H1 (cell line): ENCODE measurements around the gene RDH14. TPM values are rescaled to one million over a fixed set of nuclear protein-coding genes. Genes with fewer than 3 reads are reported as not detected.

Source experiments
- CTCF ChIA-PET: fragments of 300-600 bp; sonication (Branson Sonifier 250); formaldehyde crosslinking; loops from one replicate; lab custom pipeline; 2021; ENCODE audit not compliant: partially characterized antibody; lab: Charles Lee
- POLR2A ChIA-PET: fragments of 300-600 bp; sonication (Branson Sonifier 250); formaldehyde crosslinking; loops from one replicate; lab custom pipeline; 2021; ENCODE audit warnings: inconsistent platforms; ENCODE audit not compliant: partially characterized antibody; lab: Charles Lee
- DNase-seq, 2 experiments: peaks; one replicate each; pipeline versions ENCODE4 v3.0.0 to v3.0.0-alpha.2; 2010 to 2022; ENCODE audit warnings: low spot score in 2 of 2, low read depth in 1 of 2, mixed read lengths in 1 of 2
- FAIRE-seq: peaks from 2 replicates; lab custom pipeline; 2011; peaks lifted over from hg19 to GRCh38; lab: Jason Lieb, UNC
- H2AFZ ChIP-seq: 2 replicates; pipeline ENCODE4 v1.8.1; 2012; ENCODE audit warnings: low read length, inconsistent platforms
- H2AK5ac ChIP-seq: 2 replicates; pipeline ENCODE4 v1.6.1; 2013; ENCODE audit warnings: low read depth, low read length
- H2BK120ac ChIP-seq: replicated peaks from 2 replicates; pipeline ENCODE3; 2013; ENCODE audit warnings: low read depth, low read length, inconsistent platforms
- H2BK12ac ChIP-seq: 2 replicates; pipeline ENCODE4 v1.6.1; 2013; ENCODE audit warnings: low read depth, low read length
- H2BK15ac ChIP-seq: 2 replicates; pipeline ENCODE4 v1.6.1; 2013; ENCODE audit warnings: low read length
- H2BK20ac ChIP-seq: 2 replicates; pipeline ENCODE4 v1.6.1; 2013; ENCODE audit warnings: low read length
- H2BK5ac ChIP-seq: 2 replicates; pipeline ENCODE4 v1.6.1; 2013; ENCODE audit warnings: low read depth, low read length
- H3K14ac ChIP-seq: 2 replicates; pipeline ENCODE4 v1.6.1; 2013; ENCODE audit warnings: inconsistent platforms; ENCODE audit not compliant: insufficient read length
- H3K18ac ChIP-seq: 2 replicates; pipeline ENCODE4 v1.6.1; 2013; ENCODE audit warnings: low read length; ENCODE audit errors: extremely low read depth
- H3K23ac ChIP-seq: 2 replicates; pipeline ENCODE4 v1.6.1; 2013; ENCODE audit warnings: inconsistent platforms; ENCODE audit not compliant: insufficient read length
- H3K23me2 ChIP-seq: 2 replicates; pipeline ENCODE4 v1.6.1; 2013; ENCODE audit warnings: low read depth, low read length
- H3K27ac ChIP-seq: 2 replicates; pipeline ENCODE4 v1.6.1; 2011; ENCODE audit warnings: low read depth, low read length, inconsistent platforms
- H3K27me3 ChIP-seq, 4 experiments: replicated peaks in 1 of 4; 1 replicate in 1 of 4; 2 replicates in 3 of 4; pipeline versions ENCODE4 v1.6.1 to v1.8.1; 2011 to 2013; ENCODE audit warnings: low read length in 3 of 4, mild to moderate bottlenecking in 3 of 4, inconsistent platforms in 2 of 4, mixed read lengths in 2 of 4, moderate library complexity in 1 of 4; ENCODE audit not compliant: control insufficient read depth in 3 of 4, insufficient read depth in 3 of 4; ENCODE audit errors: extremely low read depth in 1 of 4
- H3K36me3 ChIP-seq, 4 experiments: 2 replicates each; pipeline versions ENCODE4 v1.6.1 to v1.8.1; 2011 to 2013; ENCODE audit warnings: mild to moderate bottlenecking in 4 of 4, low read length in 3 of 4, moderate library complexity in 2 of 4, control low read depth in 1 of 4, inconsistent platforms in 1 of 4; ENCODE audit not compliant: insufficient read depth in 4 of 4, control insufficient read depth in 2 of 4
- H3K4ac ChIP-seq: replicated peaks from 2 replicates; pipeline ENCODE3; 2013; ENCODE audit warnings: low read length, low read depth, mixed read lengths, inconsistent platforms; ENCODE audit not compliant: insufficient read length
- H3K4me1 ChIP-seq, 4 experiments: replicated peaks in 1 of 4; 1 replicate in 1 of 4; 2 replicates in 3 of 4; pipeline versions ENCODE4 v1.6.1 to v1.8.1; 2011 to 2013; ENCODE audit warnings: low read length in 3 of 4, inconsistent platforms in 2 of 4, mixed read lengths in 1 of 4; ENCODE audit not compliant: insufficient read depth in 4 of 4, control insufficient read depth in 3 of 4
- H3K4me2 ChIP-seq, 2 experiments: 2 replicates each; pipeline versions ENCODE4 v1.6.1 to v1.8.1; 2011 to 2013; ENCODE audit warnings: low read depth in 2 of 2, low read length in 2 of 2, control low read depth in 1 of 2, inconsistent platforms in 1 of 2, mild to moderate bottlenecking in 1 of 2; ENCODE audit not compliant: insufficient read depth in 1 of 2
- H3K4me3 ChIP-seq, 4 experiments: fragments of 200-600, 300-600 bp in 1 of 4; sonication (generic), shearing (Covaris generic), sonication (Bioruptor Twin) in 1 of 4; 2 replicates each; pipeline versions ENCODE4 v1.5.1 to v1.8.1; 2011 to 2016; ENCODE audit warnings: low read length in 4 of 4, low read depth in 3 of 4, control low read depth in 2 of 4, inconsistent platforms in 2 of 4, mild to moderate bottlenecking in 2 of 4, mixed read lengths in 1 of 4, moderate library complexity in 1 of 4; ENCODE audit not compliant: insufficient read depth in 2 of 4; ENCODE audit errors: extremely low read depth in 1 of 4
- H3K56ac ChIP-seq: replicated peaks from 2 replicates; pipeline ENCODE3; 2013; ENCODE audit warnings: low read depth, mild to moderate bottlenecking, mixed read lengths, low read length, inconsistent platforms; ENCODE audit not compliant: insufficient read length
- H3K79me1 ChIP-seq: 2 replicates; pipeline ENCODE4 v1.6.1; 2013; ENCODE audit warnings: low read depth, low read length, control low read depth
- H3K79me2 ChIP-seq, 2 experiments: 2 replicates each; pipeline versions ENCODE4 v1.6.1 to v1.8.1; 2012 to 2013; ENCODE audit warnings: low read length in 2 of 2, mild to moderate bottlenecking in 2 of 2, inconsistent platforms in 1 of 2; ENCODE audit not compliant: insufficient read depth in 2 of 2, control insufficient read depth in 1 of 2
- H3K9ac ChIP-seq, 4 experiments: replicated peaks in 1 of 4; 1 replicate in 1 of 4; 2 replicates in 3 of 4; pipeline versions ENCODE4 v1.6.1 to v1.8.1; 2011 to 2013; ENCODE audit warnings: low read depth in 3 of 4, low read length in 3 of 4, control low read depth in 2 of 4, mild to moderate bottlenecking in 2 of 4, moderate library complexity in 2 of 4, inconsistent platforms in 1 of 4; ENCODE audit errors: extremely low read depth in 1 of 4
- H3K9me3 ChIP-seq, 2 experiments: 2 replicates each; pipeline versions ENCODE4 v1.6.1 to v1.8.1; 2012 to 2013; ENCODE audit warnings: mild to moderate bottlenecking in 2 of 2, moderate library complexity in 2 of 2, control low read depth in 1 of 2, inconsistent platforms in 1 of 2, low read depth in 1 of 2, low read length in 1 of 2, mixed read lengths in 1 of 2; ENCODE audit not compliant: insufficient read depth in 2 of 2
- H4K20me1 ChIP-seq, 2 experiments: replicated peaks in 1 of 2; 2 replicates each; pipeline versions ENCODE3 to v1.8.1; 2011 to 2013; ENCODE audit warnings: inconsistent platforms in 2 of 2, low read length in 2 of 2, mild to moderate bottlenecking in 1 of 2; ENCODE audit not compliant: insufficient read depth in 2 of 2, control insufficient read depth in 1 of 2
- H4K5ac ChIP-seq: 2 replicates; pipeline ENCODE4 v1.6.1; 2013; ENCODE audit warnings: low read length, low read depth, mixed read lengths, inconsistent platforms; ENCODE audit not compliant: insufficient read length
- H4K8ac ChIP-seq: 2 replicates; pipeline ENCODE4 v1.8.0; 2013; ENCODE audit warnings: mild to moderate bottlenecking, moderate library complexity, low read length, inconsistent platforms; ENCODE audit not compliant: insufficient read depth; ENCODE audit errors: extremely low read depth
- H4K91ac ChIP-seq: replicated peaks from 2 replicates; pipeline ENCODE3; 2013; ENCODE audit warnings: low read length, mixed read lengths, inconsistent platforms; ENCODE audit not compliant: insufficient read length
- CEBPB ChIP-seq: IDR thresholded peaks from 2 replicates; pipeline ENCODE4 v1.6.1; 2012; ENCODE audit warnings: low read depth, low read length
- CREB1 ChIP-seq: IDR thresholded peaks from 2 replicates; pipeline ENCODE4 v1.6.1; 2012; ENCODE audit warnings: inconsistent platforms
- EGR1 ChIP-seq: IDR thresholded peaks from 2 replicates; pipeline ENCODE4 v1.6.1; 2011; ENCODE audit warnings: low read depth, low read length, borderline replicate concordance
- EZH2 ChIP-seq: fragments of 200-600 bp; sonication (generic); IDR thresholded peaks from 2 replicates; pipeline ENCODE4 v1.7.1; 2012; ENCODE audit warnings: low read depth, mild to moderate bottlenecking, moderate library complexity, low read length, inconsistent platforms; ENCODE audit not compliant: severe bottlenecking
- JUND ChIP-seq: IDR thresholded peaks from 2 replicates; pipeline ENCODE4 v1.6.1; 2011; ENCODE audit warnings: mild to moderate bottlenecking, improper control_type of control experiment, low read length
- KDM5A ChIP-seq: fragments of 200-600 bp; IDR thresholded peaks from 2 replicates; pipeline ENCODE4 v1.7.1; 2012; ENCODE audit warnings: mild to moderate bottlenecking, low read length, inconsistent platforms, mixed read lengths
- SIX5 ChIP-seq: IDR thresholded peaks from 2 replicates; pipeline ENCODE4 v1.6.1; 2011; ENCODE audit warnings: mild to moderate bottlenecking, low read depth, low read length
- TAF1 ChIP-seq: IDR thresholded peaks from 2 replicates; pipeline ENCODE4 v1.6.1; 2011; ENCODE audit warnings: mild to moderate bottlenecking, low read depth, low read length
- TEAD4 ChIP-seq: IDR thresholded peaks from 2 replicates; pipeline ENCODE4 v1.6.1; 2012; ENCODE audit warnings: low read depth, low read length, inconsistent platforms, mixed read lengths
- WGBS, 2 experiments: shearing (Covaris generic) in 1 of 2; methylation state at CpG; one replicate each; pipeline versions ENCODE4 v1.1.6 to v1.1.7; 2013 to 2015; ENCODE audit warnings: low lambda C conversion rate in 2 of 2, mixed read lengths in 2 of 2, inconsistent platforms in 1 of 2, low coverage in 1 of 2, missing lambda C conversion rate in 1 of 2; ENCODE audit not compliant: insufficient replicate concordance in 2 of 2, insufficient coverage in 1 of 2, insufficient read length in 1 of 2; ENCODE audit errors: extremely low coverage in 1 of 2, missing lambda C conversion rate in 1 of 2; 5-methylcytosine and 5-hydroxymethylcytosine counted together
- polyA plus RNA-seq, 7 experiments: library from polyadenylated mRNA; depleted of rRNA in 3 of 7; stranded (reverse) in 5 of 7; unstranded in 2 of 7; fragments of >200 nt in 5 of 7; fragments of 200-250 nt in 2 of 7; gene quantifications; 1 replicate in 5 of 7; 2 replicates in 1 of 7; 4 replicates in 1 of 7; pipeline versions ENCODE4 v1.2.1 to v1.2.3, GENCODE V29; 2011 to 2013; ENCODE audit warnings: missing spikeins in 2 of 7, mixed read lengths in 2 of 7
- total RNA-seq: library from RNA; stranded (reverse); fragmentation: NEBNext Ultra II Directional; extraction: Animal tissue kit (Norgen Biotek cat#: 25700); gene quantifications from 2 replicates; pipeline ENCODE4 v1.2.1, GENCODE V29; 2021
- TF ChIP-seq, protein P1 (sequence below): IDR thresholded peaks from 2 replicates; pipeline ENCODE4 v1.6.1; 2011; ENCODE audit warnings: low read length, improper control_type of control experiment

The RDH14 gene
- total and polyA plus RNA-seq, 2 of the 8 experiments (the other 6 are each of a cell fraction or from before 2014, with no cell fraction given) = 14.7 to 23.6 TPM

DNA sequence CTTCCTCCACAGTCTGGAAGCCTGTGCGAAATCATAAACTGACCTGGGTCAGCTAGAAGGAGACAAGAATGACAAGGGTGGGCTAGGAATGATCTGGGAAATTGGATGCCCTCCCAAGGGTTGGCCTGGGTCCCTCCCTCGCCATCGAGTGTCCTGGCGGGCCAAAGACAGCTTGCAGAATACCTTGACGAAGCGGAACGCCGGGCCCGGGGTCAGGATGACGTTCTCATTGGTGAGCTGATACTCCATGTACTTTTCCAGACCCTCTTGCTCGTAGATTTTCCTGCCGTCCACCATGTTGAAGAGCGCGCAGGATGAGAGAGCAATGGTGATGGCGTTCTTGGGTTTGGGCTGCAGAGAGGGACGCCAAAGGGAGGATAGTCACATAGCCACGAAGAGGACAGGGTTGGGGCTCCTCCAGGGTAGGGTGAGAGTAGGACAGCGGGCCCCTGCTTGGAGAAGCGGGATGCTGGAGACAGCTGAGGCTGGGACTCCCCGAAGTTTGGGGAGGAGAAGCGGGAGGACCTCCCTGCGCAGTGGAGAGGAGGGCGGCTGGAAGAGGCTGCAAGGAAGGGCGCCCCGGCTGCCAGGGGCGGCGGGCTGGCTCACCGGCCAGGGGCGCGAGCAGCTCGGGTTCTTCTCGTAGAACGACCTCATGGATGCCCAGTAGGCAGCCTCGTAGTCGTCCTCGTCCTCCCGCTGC lies 23.6 kb upstream of the RDH14 start:
- Histone ChIP-seq H3K27ac (no peak overlapping the region), H2BK120ac (no peak overlapping the region), H3K18ac (no peak overlapping the region), H3K4me2 (no peak overlapping the region), H2BK12ac (no peak overlapping the region), H3K79me1 (no peaks in the 10 kb centered on the region), H2BK5ac (no peak overlapping the region), H3K4me1 (no peaks in the 10 kb centered on the region), H3K79me2 (no peaks in the 10 kb centered on the region), H4K5ac (no peak overlapping the region), H4K91ac (no peak overlapping the region), H3K23ac (no peak overlapping the region), H3K23me2 (no peaks in the 10 kb centered on the region), H3K56ac (no peak overlapping the region), H2AK5ac (no peak overlapping the region), H3K14ac (no peak overlapping the region), H3K9me3 (peaks cover 0 to 2% of the 10 kb centered on the region in 2 experiments; a peak in 2 of 4 replicates), H4K20me1 (no peaks in the 10 kb centered on the region), H2AFZ (no peak overlapping the region), H3K36me3 (no peaks in the 10 kb centered on the region), H3K27me3 (no peaks in the 10 kb centered on the region), H3K9ac (no peak overlapping the region), H3K4ac (no peak overlapping the region), H2BK20ac (no peak overlapping the region), H2BK15ac (no peak overlapping the region), H4K8ac (no peak overlapping the region; the same call in 1 of the 2 replicates), H3K4me3 (no peak overlapping the region)
- CTCF ChIA-PET = interaction anchor here (0.9 to 1.5 kb wide), 3 partner anchors 9 to 106 kb away, joined by 3 read pairs; no protein-coding TSS in a partner anchor
- FAIRE-seq = no peak
- POLR2A ChIA-PET = no interaction called here
- WGBS, 2 experiments = 94% methylated on average over 21 of the region's 37 CpGs; no CpG with 5 or more reads in 1 of the 2 experiments
- no peak for DNase-seq
- TF ChIP-seq SIX5 = no peak
- no peak for TF ChIP-seq CREB1
- no peak for TF ChIP-seq KDM5A
- TF ChIP-seq TAF1 = no peak
- TF ChIP-seq EZH2 = no peak
- TF ChIP-seq JUND = no peak
- TF ChIP-seq, protein P1, sequence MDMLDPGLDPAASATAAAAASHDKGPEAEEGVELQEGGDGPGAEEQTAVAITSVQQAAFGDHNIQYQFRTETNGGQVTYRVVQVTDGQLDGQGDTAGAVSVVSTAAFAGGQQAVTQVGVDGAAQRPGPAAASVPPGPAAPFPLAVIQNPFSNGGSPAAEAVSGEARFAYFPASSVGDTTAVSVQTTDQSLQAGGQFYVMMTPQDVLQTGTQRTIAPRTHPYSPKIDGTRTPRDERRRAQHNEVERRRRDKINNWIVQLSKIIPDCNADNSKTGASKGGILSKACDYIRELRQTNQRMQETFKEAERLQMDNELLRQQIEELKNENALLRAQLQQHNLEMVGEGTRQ = no peak
- TF ChIP-seq TEAD4 = no peak
- TF ChIP-seq EGR1 = no peak
- TF ChIP-seq CEBPB = no peak
